HCT116 (cell line): ENCODE measurements around the gene TMEM258. TPM values are rescaled to one million over a fixed set of nuclear protein-coding genes. Genes with fewer than 3 reads are reported as not detected.

Source experiments
- ATAC-seq: fragments of 200-7000 bp; cut with Tn5 transposase; 2 replicates; pipeline ENCODE4 v1.9.1; 2020; ENCODE audit warnings: mild to moderate bottlenecking, moderate library complexity
- BruUV-seq: library from RNA; stranded (reverse); fragments of 400-500 nt; replicated peaks from 2 replicates; lab custom pipeline; 2021; lab: Mats Ljungman, UMichigan
- CTCF ChIA-PET: fragments of 300-600 bp; sonication (Branson Sonifier 250); formaldehyde crosslinking; loops from one replicate; lab custom pipeline; 2021; ENCODE audit warnings: antibody characterized with exemption; lab: Charles Lee
- POLR2A ChIA-PET: fragments of 300-600, 350-600 bp; sonication (Branson Sonifier 250); formaldehyde crosslinking; loops from one replicate; lab custom pipeline; 2021; ENCODE audit warnings: antibody characterized with exemption; lab: Charles Lee
- RAD21 ChIA-PET, 2 experiments: fragments of 300-600 bp; sonication (Branson Sonifier 250); formaldehyde crosslinking; loops; one replicate each; lab custom pipeline; 2023; ENCODE audit warnings: low total read pairs in 2 of 2; ENCODE audit not compliant: uncharacterized antibody in 2 of 2, unreplicated experiment in 2 of 2, low non-redundant PET in 1 of 2; lab: Charles Lee
- DNase-seq: peaks from one replicate; pipeline ENCODE4 v3.0.0-alpha.2; 2010; ENCODE audit warnings: low read depth, low spot score
- H2AFZ ChIP-seq: fragments of 200-600 bp; shearing (Covaris generic), sonication (generic); 2 replicates; pipeline ENCODE4 v1.6.1; 2017; ENCODE audit warnings: low read depth, mixed run types, mixed read lengths, antibody characterized with exemption, low read length; ENCODE audit not compliant: poor library complexity, severe bottlenecking
- H3K27ac ChIP-seq: 2 replicates; pipeline ENCODE4 v1.5.1; 2012; ENCODE audit warnings: low read depth, low read length
- H3K27me3 ChIP-seq: fragments of 200-600 bp; sonication (generic); 2 replicates; pipeline ENCODE4 v1.6.1; 2016; ENCODE audit warnings: mixed run types, low read length, mixed read lengths; ENCODE audit not compliant: insufficient read depth
- H3K36me3 ChIP-seq, 2 experiments: fragments of 200-500 bp in 1 of 2; fragments of 200-600 bp in 1 of 2; sonication (Bioruptor generic) in 1 of 2; sonication (generic) in 1 of 2; 2 replicates each; pipeline versions ENCODE4 v1.5.1 to v1.6.1; 2014 to 2016; ENCODE audit warnings: low read length in 2 of 2, inconsistent platforms in 1 of 2, mixed read lengths in 1 of 2, mixed run types in 1 of 2; ENCODE audit not compliant: insufficient read depth in 2 of 2, control insufficient read depth in 1 of 2
- H3K4me1 ChIP-seq, 2 experiments: fragments of 200-600 bp in 1 of 2; sonication (generic) in 1 of 2; 2 replicates each; pipeline versions ENCODE4 v1.5.1 to v1.6.1; 2012 to 2017; ENCODE audit warnings: low read length in 2 of 2, inconsistent platforms in 1 of 2, mild to moderate bottlenecking in 1 of 2, mixed read lengths in 1 of 2, mixed run types in 1 of 2, moderate library complexity in 1 of 2; ENCODE audit not compliant: insufficient read depth in 2 of 2, control insufficient read depth in 1 of 2
- H3K4me2 ChIP-seq: fragments of 200-600 bp; sonication (generic); 2 replicates; pipeline ENCODE4 v1.6.1; 2017; ENCODE audit warnings: mixed run types, low read length, mixed read lengths
- H3K4me3 ChIP-seq, 2 experiments: fragments of 200-600 bp in 1 of 2; sonication (generic) in 1 of 2; replicated peaks in 1 of 2; 2 replicates each; pipeline ENCODE4 v1.5.1; 2011 to 2016; ENCODE audit warnings: low read length in 2 of 2, control low read depth in 1 of 2, low read depth in 1 of 2, mild to moderate bottlenecking in 1 of 2, mixed read lengths in 1 of 2, mixed run types in 1 of 2
- H3K79me2 ChIP-seq: fragments of 200-600 bp; sonication (generic); 2 replicates; pipeline ENCODE4 v1.6.1; 2017; ENCODE audit warnings: mild to moderate bottlenecking, mixed run types, low read length, moderate library complexity, mixed read lengths; ENCODE audit not compliant: insufficient read depth
- H3K9ac ChIP-seq: fragments of 200-600 bp; sonication (generic); 2 replicates; pipeline ENCODE4 v1.6.1; 2016; ENCODE audit warnings: low read length, mixed read lengths
- H3K9me2 ChIP-seq: fragments of 200-600 bp; sonication (generic), shearing (Covaris generic); 2 replicates; pipeline ENCODE4 v1.6.1; 2017; ENCODE audit warnings: mixed run types, mild to moderate bottlenecking, moderate library complexity; ENCODE audit not compliant: insufficient read depth
- H3K9me3 ChIP-seq, 2 experiments: fragments of 200-500 bp in 1 of 2; fragments of 200-600 bp in 1 of 2; sonication (Bioruptor generic) in 1 of 2; sonication (generic) in 1 of 2; 2 replicates each; pipeline ENCODE4 v1.6.1; 2014 to 2017; ENCODE audit warnings: low read length in 2 of 2, mixed read lengths in 2 of 2, inconsistent platforms in 1 of 2, low read depth in 1 of 2, mild to moderate bottlenecking in 1 of 2, mixed run types in 1 of 2, moderate library complexity in 1 of 2; ENCODE audit not compliant: control insufficient read depth in 1 of 2, insufficient read depth in 1 of 2
- H4K20me1 ChIP-seq: fragments of 200-600 bp; sonication (generic), shearing (Covaris generic); 2 replicates; pipeline ENCODE4 v1.6.1; 2017; ENCODE audit warnings: mixed run types, mild to moderate bottlenecking, moderate library complexity; ENCODE audit not compliant: insufficient read depth
- CBX3 ChIP-seq: IDR thresholded peaks from 2 replicates; pipeline ENCODE4 v1.6.1; 2012; ENCODE audit warnings: low read depth
- CEBPB ChIP-seq: IDR thresholded peaks from 2 replicates; pipeline ENCODE4 v1.6.1; 2012; ENCODE audit warnings: low read depth
- CTCF ChIP-seq, 3 experiments: fragments of 200-600 bp in 1 of 3; sonication (generic) in 1 of 3; IDR thresholded peaks in 2 of 3; conservative IDR thresholded peaks in 1 of 3; 2 replicates each; pipeline ENCODE4 v1.5.1; 2012 to 2017; ENCODE audit warnings: low read depth in 2 of 3, low read length in 2 of 3, antibody characterized with exemption in 1 of 3, borderline replicate concordance in 1 of 3, control low read depth in 1 of 3, mild to moderate bottlenecking in 1 of 3, mixed read lengths in 1 of 3, mixed run types in 1 of 3, moderate library complexity in 1 of 3; ENCODE audit not compliant: insufficient read depth in 1 of 3
- EGR1 ChIP-seq: IDR thresholded peaks from 2 replicates; pipeline ENCODE4 v1.6.1; 2012; ENCODE audit warnings: low read depth
- ELF1 ChIP-seq: IDR thresholded peaks from 2 replicates; pipeline ENCODE4 v1.6.1; 2012; ENCODE audit warnings: low read depth, borderline replicate concordance
- EZH2 ChIP-seq: fragments of 200-600 bp; sonication (generic); IDR thresholded peaks from 2 replicates; pipeline ENCODE4 v1.6.1; 2017; ENCODE audit warnings: antibody characterized with exemption, mixed run types
- EZH2phosphoT487 ChIP-seq: fragments of 200-600 bp; IDR thresholded peaks from 2 replicates; pipeline ENCODE4 v1.6.1; 2018; ENCODE audit warnings: antibody characterized with exemption, borderline replicate concordance
- FOSL1 ChIP-seq: IDR thresholded peaks from 2 replicates; pipeline ENCODE4 v1.6.1; 2012; ENCODE audit warnings: low read depth
- JUND ChIP-seq: IDR thresholded peaks from 2 replicates; pipeline ENCODE4 v1.6.1; 2012
- MAX ChIP-seq: IDR thresholded peaks from 2 replicates; pipeline ENCODE4 v1.6.1; 2012
- POLR2A ChIP-seq: IDR thresholded peaks from 2 replicates; pipeline ENCODE4 v1.7.0; 2011; ENCODE audit warnings: borderline replicate concordance; ENCODE audit not compliant: insufficient read depth, insufficient read length; ENCODE audit errors: extremely low read depth
- POLR2AphosphoS5 ChIP-seq: IDR thresholded peaks from 2 replicates; pipeline ENCODE4 v1.6.1; 2011; ENCODE audit warnings: mild to moderate bottlenecking, low read depth, low read length, moderate library complexity
- RAD21 ChIP-seq: IDR thresholded peaks from 2 replicates; pipeline ENCODE4 v1.6.1; 2012; ENCODE audit warnings: low read depth, mild to moderate bottlenecking
- REST ChIP-seq: IDR thresholded peaks from 2 replicates; pipeline ENCODE4 v1.6.1; 2012; ENCODE audit warnings: low read depth
- SIN3A ChIP-seq: IDR thresholded peaks from 2 replicates; pipeline ENCODE4 v1.6.1; 2012; ENCODE audit warnings: low read depth
- SRF ChIP-seq: IDR thresholded peaks from 2 replicates; pipeline ENCODE4 v1.6.1; 2012; ENCODE audit warnings: low read depth
- TCF7L2 ChIP-seq: IDR thresholded peaks from 2 replicates; pipeline ENCODE4 v1.7.0; 2011; ENCODE audit warnings: borderline replicate concordance, inconsistent platforms; ENCODE audit not compliant: insufficient read depth, insufficient read length; ENCODE audit errors: extremely low read depth
- ZBTB33 ChIP-seq: IDR thresholded peaks from 2 replicates; pipeline ENCODE4 v1.6.1; 2011; ENCODE audit warnings: mild to moderate bottlenecking, low read length, moderate library complexity; ENCODE audit not compliant: insufficient replicate concordance; ENCODE audit errors: extremely low read depth
- ZNF274 ChIP-seq: fragments of 200-500 bp; sonication (Bioruptor generic); IDR thresholded peaks from 2 replicates; pipeline ENCODE4 v1.6.1; 2014; ENCODE audit warnings: mild to moderate bottlenecking, low read depth, low read length, inconsistent platforms
- intact Hi-C: fragments of 100-400 bp; cut with micrococcal nuclease; formaldehyde crosslinking; loops from 2 replicates; pipeline ENCODE4 v1.10.0; 2022
- total RNA-seq: library from RNA; stranded (reverse); gene quantifications from one replicate; pipeline ENCODE4 v1.2.1, GENCODE V29; 2021; ENCODE audit not compliant: unreplicated experiment
- TF ChIP-seq, protein P1 (sequence below): IDR thresholded peaks from 2 replicates; pipeline ENCODE4 v1.6.1; 2012

Gene TMEM258
- total RNA-seq, 1 experiment from 2014 or later, result 160 TPM

GRCh38 chr11:61745781-61746441, 46.5 kb downstream of the TMEM258 start:
- peaks cover 3 to 11% of the 10 kb centered on the region in 2 experiments; a peak in 2 of 4 replicates for H3K4me1 ChIP-seq
- CTCF ChIA-PET, result interaction anchor here (1.3 to 2.0 kb wide), 3 partner anchors 13 to 363 kb away, joined by 4 to 20 read pairs (median 15); no protein-coding TSS in a partner anchor
- no peak overlapping the region for H3K4me3 ChIP-seq
- no peak for ATAC-seq
- RAD21 ChIA-PET, result no interaction called here
- no peaks in the 10 kb centered on the region for H4K20me1 ChIP-seq
- H3K27me3 ChIP-seq, result no peaks in the 10 kb centered on the region
- intact Hi-C loops, result loop anchor here (2.0 kb wide), 1 partner anchor 43 kb away; no protein-coding TSS in a partner anchor
- no peaks in the 10 kb centered on the region for H3K9me3 ChIP-seq
- TF ChIP-seq SIN3A (no peak), POLR2A (no peak), EGR1 (no peak), CBX3 (no peak), EZH2phosphoT487 (no peak), CEBPB (no peak), FOSL1 (no peak), REST (no peak), ZBTB33 (no peak), POLR2AphosphoS5 (no peak), RAD21 (no peak), ELF1 (no peak), SRF (no peak), CTCF (IDR thresholded peaks at IDR 0.05 in 2 of 3, conservative IDR thresholded peaks at IDR 0.05 in 1 of 3; ENCODE audit: borderline replicate concordance in 1 of 3, insufficient read depth in 1 of 3, low read depth in 2 of 3, low read length in 2 of 3) (no peak), ZNF274 (no peak), MAX (no peak), TCF7L2 (no peak), EZH2 (no peak), JUND (no peak)
- TF ChIP-seq, protein P1, sequence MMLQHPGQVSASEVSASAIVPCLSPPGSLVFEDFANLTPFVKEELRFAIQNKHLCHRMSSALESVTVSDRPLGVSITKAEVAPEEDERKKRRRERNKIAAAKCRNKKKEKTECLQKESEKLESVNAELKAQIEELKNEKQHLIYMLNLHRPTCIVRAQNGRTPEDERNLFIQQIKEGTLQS, result no peak
- no peak overlapping the region for H3K9ac ChIP-seq
- no peak overlapping the region for H2AFZ ChIP-seq
- no peaks in the 10 kb centered on the region for H3K36me3 ChIP-seq
- no TSS peak for BruUV-seq
- H3K27ac ChIP-seq, result no peak overlapping the region
- H3K9me2 ChIP-seq, result no peaks in the 10 kb centered on the region
- H3K79me2 ChIP-seq, result no peaks in the 10 kb centered on the region
- POLR2A ChIA-PET, result no interaction called here
- no peak for DNase-seq
- no peak overlapping the region for H3K4me2 ChIP-seq
